Cardiac fibroblast (primary cell): ENCODE measurements around the gene CSTPP1.

Experiments
- DNase-seq, 2 donors: peaks; one replicate each; pipeline versions ENCODE4 v3.0.0 to v3.0.0-alpha.2; 2010; ENCODE audit warnings: low read depth in 2 of 2
- H3K4me3 ChIP-seq, 2 donors: replicated peaks in 1 of 2; 1 replicate in 1 of 2; 2 replicates in 1 of 2; pipeline ENCODE4 v1.5.1; 2011; ENCODE audit warnings: low read depth in 2 of 2, low read length in 2 of 2, mild to moderate bottlenecking in 2 of 2, moderate library complexity in 1 of 2
- CTCF ChIP-seq: IDR thresholded peaks from one replicate; pipeline ENCODE4 v1.5.1; 2011; ENCODE audit warnings: low read depth, mild to moderate bottlenecking, low read length, inconsistent platforms

CSTPP1 gene

GRCh38 chr11:47131136-47131535, 194.6 kb downstream of the CSTPP1 start:
- no peak overlapping the region for H3K4me3 ChIP-seq
- no peak for DNase-seq
- TF ChIP-seq CTCF, result no peak

GRCh38 chr11:47132490-47132889, 195.9 kb downstream of the CSTPP1 start:
- TF ChIP-seq CTCF, result no peak
- H3K4me3 ChIP-seq, result no peak overlapping the region
- no peak for DNase-seq

- no peak overlapping the region for H3K4me3 ChIP-seq
- no peak for TF ChIP-seq CTCF
- DNase-seq, result no peak
Measured at GRCh38 chr11:47132981-47133380, 196.4 kb downstream of the CSTPP1 start.

GRCh38 chr11:47136327-47136726, 199.8 kb downstream of the CSTPP1 start:
- H3K4me3 ChIP-seq, result no peak overlapping the region
- no peak for TF ChIP-seq CTCF
- no peak for DNase-seq

GRCh38 chr11:47136921-47137320, 200.4 kb downstream of the CSTPP1 start:
- no peak overlapping the region for H3K4me3 ChIP-seq
- no peak for TF ChIP-seq CTCF
- no peak for DNase-seq

- no peak for TF ChIP-seq CTCF
- no peak for DNase-seq
- H3K4me3 ChIP-seq, result no peak overlapping the region
Measured at GRCh38 chr11:47137476-47137875, 200.9 kb downstream of the CSTPP1 start.

- no peak overlapping the region for H3K4me3 ChIP-seq
- DNase-seq, result no peak
- TF ChIP-seq CTCF, result no peak
Measured at GRCh38 chr11:47139878-47140277, 203.3 kb downstream of the CSTPP1 start.
